ENCODE data around the gene HMCN1. TPM values are rescaled to one million over a fixed set of nuclear protein-coding genes. Genes with fewer than 3 reads are reported as not detected.

The HMCN1 gene
- total RNA-seq, 1 donor from 2014 or later: 3.4 TPM

GRCh38 chr1:186054932-186055331, 320.7 kb downstream of the HMCN1 start:
- H3K36me3 Mint-ChIP-seq (ENCODE audit: insufficient read depth): no peaks in the 10 kb centered on the region
- TF ChIP-seq CTCF (IDR thresholded peaks at IDR 0.05; ENCODE audit: unreplicated experiment): no peak
- H3K4me1 Mint-ChIP-seq (ENCODE audit: low read depth): no peaks in the 10 kb centered on the region
- H3K27ac Mint-ChIP-seq: no peak overlapping the region
- no peaks in the 10 kb centered on the region for H3K27me3 Mint-ChIP-seq
- no peaks in the 10 kb centered on the region for H3K9me3 Mint-ChIP-seq (ENCODE audit: low read depth)
- H3K4me3 Mint-ChIP-seq (ENCODE audit: low read depth): no peak overlapping the region
- no peak for DNase-seq (ENCODE audit: low spot score, unreplicated experiment)

GRCh38 chr1:186055846-186056245, 321.7 kb downstream of the HMCN1 start:
- H3K36me3 Mint-ChIP-seq (ENCODE audit: insufficient read depth): no peaks in the 10 kb centered on the region
- H3K27me3 Mint-ChIP-seq: no peaks in the 10 kb centered on the region
- DNase-seq (ENCODE audit: low spot score, unreplicated experiment): no peak
- H3K4me3 Mint-ChIP-seq (ENCODE audit: low read depth): no peak overlapping the region
- H3K9me3 Mint-ChIP-seq (ENCODE audit: low read depth): no peaks in the 10 kb centered on the region
- no peaks in the 10 kb centered on the region for H3K4me1 Mint-ChIP-seq (ENCODE audit: low read depth)
- TF ChIP-seq CTCF (IDR thresholded peaks at IDR 0.05; ENCODE audit: unreplicated experiment): no peak
- no peak overlapping the region for H3K27ac Mint-ChIP-seq

GRCh38 chr1:186057086-186057485, 322.9 kb downstream of the HMCN1 start:
- Mint-ChIP-seq H3K4me1 (ENCODE audit: low read depth) (no peaks in the 10 kb centered on the region), H3K4me3 (ENCODE audit: low read depth) (no peak overlapping the region), H3K36me3 (ENCODE audit: insufficient read depth) (no peaks in the 10 kb centered on the region), H3K9me3 (ENCODE audit: low read depth) (no peaks in the 10 kb centered on the region), H3K27me3 (no peaks in the 10 kb centered on the region), H3K27ac (no peak overlapping the region)
- TF ChIP-seq CTCF (IDR thresholded peaks at IDR 0.05; ENCODE audit: unreplicated experiment): no peak
- no peak for DNase-seq (ENCODE audit: low spot score, unreplicated experiment)

GRCh38 chr1:186059311-186059710, 325.1 kb downstream of the HMCN1 start:
- TF ChIP-seq CTCF (IDR thresholded peaks at IDR 0.05; ENCODE audit: unreplicated experiment): no peak
- no peaks in the 10 kb centered on the region for H3K9me3 Mint-ChIP-seq (ENCODE audit: low read depth)
- H3K27ac Mint-ChIP-seq: no peak overlapping the region
- H3K36me3 Mint-ChIP-seq (ENCODE audit: insufficient read depth): no peaks in the 10 kb centered on the region
- no peak overlapping the region for H3K4me3 Mint-ChIP-seq (ENCODE audit: low read depth)
- no peaks in the 10 kb centered on the region for H3K4me1 Mint-ChIP-seq (ENCODE audit: low read depth)
- H3K27me3 Mint-ChIP-seq: no peaks in the 10 kb centered on the region
- DNase-seq (ENCODE audit: low spot score, unreplicated experiment): no peak

GRCh38 chr1:186059752-186060151, 325.6 kb downstream of the HMCN1 start:
- H3K36me3 Mint-ChIP-seq (ENCODE audit: insufficient read depth): no peaks in the 10 kb centered on the region
- TF ChIP-seq CTCF (IDR thresholded peaks at IDR 0.05; ENCODE audit: unreplicated experiment): no peak
- no peak overlapping the region for H3K27ac Mint-ChIP-seq
- no peaks in the 10 kb centered on the region for H3K9me3 Mint-ChIP-seq (ENCODE audit: low read depth)
- no peak for DNase-seq (ENCODE audit: low spot score, unreplicated experiment)
- H3K4me1 Mint-ChIP-seq (ENCODE audit: low read depth): no peaks in the 10 kb centered on the region
- no peak overlapping the region for H3K4me3 Mint-ChIP-seq (ENCODE audit: low read depth)
- H3K27me3 Mint-ChIP-seq: no peaks in the 10 kb centered on the region

Data from progenitor cell of endocrine pancreas (in vitro differentiated cells).